MM.1S (cell line): ENCODE data around the gene FGGY.

Experiments
- EZH2 ChIP-seq: fragments of 300-600 bp; sonication (generic); optimal IDR thresholded peaks from 2 replicates; pipeline ENCODE3; 2017; ENCODE audit warnings: low read depth, mild to moderate bottlenecking, antibody characterized with exemption, low read length, mixed read lengths
- TF ChIP-seq, protein P1 (sequence below): fragments of 300-600 bp; sonication (generic); IDR thresholded peaks from 2 replicates; pipeline ENCODE4 v1.5.1; 2016; ENCODE audit warnings: antibody characterized with exemption, low read length, mixed read lengths

DNA sequence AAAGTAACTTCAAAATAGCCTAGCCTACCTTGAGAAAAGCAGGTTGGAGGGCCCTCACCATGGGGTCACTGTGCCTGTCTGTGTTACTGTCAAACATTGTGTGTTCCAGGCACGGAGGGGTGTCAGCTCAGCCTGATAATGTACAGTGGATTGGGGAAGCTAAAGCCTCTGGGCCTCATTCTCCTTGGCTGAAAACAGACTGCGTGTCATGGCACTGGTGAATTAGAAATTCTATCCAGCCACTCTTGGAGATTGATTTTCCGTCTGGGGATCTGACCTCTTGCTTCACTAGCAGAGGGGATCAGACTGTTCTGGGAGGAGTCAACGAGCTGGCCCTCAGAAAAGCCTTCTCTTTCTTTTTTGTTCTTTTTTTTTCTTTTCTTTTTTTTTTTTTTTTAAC is 394.4 kb downstream of the FGGY start:
- TF ChIP-seq, protein P1, sequence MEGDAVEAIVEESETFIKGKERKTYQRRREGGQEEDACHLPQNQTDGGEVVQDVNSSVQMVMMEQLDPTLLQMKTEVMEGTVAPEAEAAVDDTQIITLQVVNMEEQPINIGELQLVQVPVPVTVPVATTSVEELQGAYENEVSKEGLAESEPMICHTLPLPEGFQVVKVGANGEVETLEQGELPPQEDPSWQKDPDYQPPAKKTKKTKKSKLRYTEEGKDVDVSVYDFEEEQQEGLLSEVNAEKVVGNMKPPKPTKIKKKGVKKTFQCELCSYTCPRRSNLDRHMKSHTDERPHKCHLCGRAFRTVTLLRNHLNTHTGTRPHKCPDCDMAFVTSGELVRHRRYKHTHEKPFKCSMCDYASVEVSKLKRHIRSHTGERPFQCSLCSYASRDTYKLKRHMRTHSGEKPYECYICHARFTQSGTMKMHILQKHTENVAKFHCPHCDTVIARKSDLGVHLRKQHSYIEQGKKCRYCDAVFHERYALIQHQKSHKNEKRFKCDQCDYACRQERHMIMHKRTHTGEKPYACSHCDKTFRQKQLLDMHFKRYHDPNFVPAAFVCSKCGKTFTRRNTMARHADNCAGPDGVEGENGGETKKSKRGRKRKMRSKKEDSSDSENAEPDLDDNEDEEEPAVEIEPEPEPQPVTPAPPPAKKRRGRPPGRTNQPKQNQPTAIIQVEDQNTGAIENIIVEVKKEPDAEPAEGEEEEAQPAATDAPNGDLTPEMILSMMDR: no peak
- no peak for TF ChIP-seq EZH2
